Left lobe of liver (tissue), 2 donors: ENCODE data around the gene GABRR3. TPM values are rescaled to one million over a fixed set of nuclear protein-coding genes. Genes with fewer than 3 reads are reported as not detected.

Experiments
- ATAC-seq: fragments of 200-7000 bp; cut with Tn5 transposase; one replicate; pipeline ENCODE4 v1.9.1; 2020; ENCODE audit warnings: mild to moderate bottlenecking, moderate library complexity
- DNase-seq: peaks from one replicate; pipeline ENCODE4 v3.0.0-alpha.2; 2020; ENCODE audit warnings: low spot score
- total RNA-seq: library from RNA; stranded (reverse); gene quantifications from one replicate; pipeline ENCODE4 v1.2.1, GENCODE V29; 2021
- donor health status: DM: no; HTN: no; CAD: no; lungs with moderate emphysema.
- donor health status: DM: no; HTN: yes; CAD: no.

The GABRR3 gene
- total RNA-seq, 1 donor from 2014 or later, result not detected

DNA sequence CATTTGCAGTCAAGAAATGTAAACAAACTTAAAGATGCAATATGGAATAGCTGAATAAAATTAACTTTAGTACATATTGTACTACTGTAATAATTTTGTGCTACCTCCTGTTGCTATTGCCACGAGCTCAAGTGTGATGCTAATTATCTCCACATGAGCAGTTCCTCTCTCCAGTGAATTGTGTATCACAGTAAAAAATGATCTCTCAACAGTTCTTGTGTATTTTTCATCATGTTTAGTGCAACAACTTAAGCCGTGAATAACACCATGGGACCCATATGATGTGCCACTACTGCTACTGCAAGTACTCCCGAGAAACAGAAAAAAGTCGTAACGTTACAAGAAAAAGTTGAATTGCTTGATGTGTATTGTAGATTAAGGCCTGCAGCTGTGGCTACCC is 75.2 kb downstream of the GABRR3 start:
- DNase-seq (no peak), ATAC-seq (no peak)

DNA sequence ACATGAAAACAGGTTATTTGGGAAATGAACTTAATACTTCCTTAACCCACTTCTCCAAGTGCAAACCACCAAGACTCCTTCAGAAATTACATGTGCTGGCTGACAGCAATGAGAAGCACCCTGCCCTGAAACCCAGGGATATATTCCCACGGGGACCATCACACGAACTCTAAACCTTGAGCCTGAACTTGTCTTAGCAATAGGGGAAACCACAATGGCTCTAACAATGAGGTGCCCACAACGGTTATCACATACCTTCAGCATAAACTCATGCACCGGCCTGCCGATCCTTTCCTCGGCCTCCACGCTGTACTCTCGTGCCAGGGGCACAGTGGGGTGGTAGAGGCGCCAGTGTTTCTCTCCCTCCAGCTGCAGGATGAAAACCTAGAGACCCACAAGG is 76.3 kb downstream of the GABRR3 start:
- ATAC-seq, result no peak

DNA sequence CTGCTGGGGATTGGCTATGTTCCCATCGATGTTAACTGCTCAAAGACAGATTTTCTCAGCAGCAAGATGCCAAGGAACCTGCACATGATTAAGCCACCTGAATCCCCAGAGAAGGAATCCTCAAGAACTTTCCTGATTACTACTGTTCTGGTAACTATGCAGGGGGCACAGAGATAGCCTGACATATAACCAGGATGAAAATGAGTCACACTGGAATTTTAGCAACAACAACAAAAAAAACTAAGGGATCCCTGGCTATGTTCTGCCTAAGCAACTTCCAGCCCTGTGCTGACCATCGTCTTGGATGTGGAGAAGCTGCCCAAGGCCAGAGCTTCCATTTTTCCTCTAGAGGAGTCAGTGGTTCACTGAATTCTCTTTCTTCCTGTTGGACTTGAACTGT is 76.7 kb downstream of the GABRR3 start:
- DNase-seq (no peak), ATAC-seq (no peak)

More for the DNA sequence above, 76.3 kb downstream of the GABRR3 start:
- DNase-seq, result no peak

DNA sequence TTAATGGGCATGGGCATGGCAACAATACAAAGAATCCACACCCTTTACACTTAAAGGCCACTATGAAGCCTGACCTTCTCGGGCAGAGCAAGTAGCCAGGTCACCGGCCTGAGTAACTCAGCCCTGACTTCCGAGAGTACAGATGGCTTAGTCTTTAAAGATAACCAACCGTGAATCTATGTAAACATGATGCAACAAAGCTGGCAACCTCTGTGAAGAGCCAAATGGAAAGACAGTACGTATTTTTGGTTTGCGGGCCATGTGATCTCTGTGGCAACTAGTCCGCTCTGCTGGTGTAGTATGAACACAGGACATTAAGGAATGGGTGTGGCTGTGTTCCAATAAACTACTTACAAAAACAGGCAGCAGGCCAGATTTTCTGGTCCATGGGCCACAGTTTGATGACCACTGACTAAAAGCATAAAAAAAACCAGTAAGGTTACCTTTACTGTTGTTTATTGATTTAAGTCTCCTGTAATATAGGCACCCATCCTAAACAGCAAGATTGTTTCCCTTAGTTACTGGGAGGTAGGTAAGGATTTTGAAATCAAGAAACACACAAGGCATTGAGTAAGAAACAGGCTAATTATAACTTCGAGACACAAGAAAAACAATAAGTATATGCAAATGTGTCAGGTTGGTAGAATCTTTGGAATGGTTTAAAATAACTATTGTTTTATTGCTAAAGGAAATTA is 77.4 kb downstream of the GABRR3 start:
- peak; percentile 80 for ATAC-seq
- DNase-seq, result peak; percentile 50

DNA sequence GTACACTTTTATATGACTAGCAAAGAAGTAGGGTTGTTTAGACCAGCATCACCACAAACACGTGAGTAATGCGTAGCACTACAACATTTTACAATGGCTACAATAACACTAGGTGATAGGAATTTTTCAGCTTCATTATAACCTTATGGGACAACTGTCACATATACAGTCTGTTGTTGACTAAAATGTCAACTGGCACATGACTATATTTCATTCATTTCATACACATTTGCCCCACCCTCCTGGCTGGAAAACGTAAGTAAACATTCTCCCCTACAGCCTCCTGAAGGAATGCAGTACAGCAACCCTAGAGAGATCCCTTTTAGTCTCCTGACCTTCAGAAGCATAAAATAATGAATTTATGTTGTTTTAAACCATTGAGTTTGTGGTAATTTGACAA is 79.1 kb downstream of the GABRR3 start:
- no peak for ATAC-seq

DNA sequence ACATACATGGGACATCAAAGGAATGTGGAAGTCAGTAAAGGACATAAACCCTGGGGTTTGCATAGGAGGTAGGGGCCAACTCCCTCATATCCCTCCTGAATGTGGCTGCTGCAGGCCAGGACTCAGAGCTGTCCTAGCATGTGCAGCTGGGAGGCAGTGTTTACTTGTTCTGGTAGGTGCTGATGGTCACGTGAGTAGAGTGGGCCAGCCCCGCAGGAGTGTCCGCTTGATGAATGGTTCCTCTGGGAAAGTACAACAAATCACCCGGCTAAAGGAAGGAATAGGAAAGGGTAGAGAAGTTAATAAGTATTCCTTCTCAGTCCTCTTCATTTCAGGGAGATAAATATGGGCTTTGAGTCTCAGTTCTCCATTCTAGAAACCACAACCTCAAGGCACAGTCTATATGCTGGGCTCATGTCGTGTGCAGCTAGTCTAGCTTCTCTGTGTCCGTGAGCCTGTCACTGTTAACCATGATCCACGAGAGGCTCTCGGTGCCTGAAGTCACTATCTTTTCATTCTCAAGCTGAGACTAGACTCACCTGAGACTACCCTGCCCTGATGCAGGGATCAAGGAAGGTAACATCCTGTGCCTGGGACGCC is 80.8 kb downstream of the GABRR3 start:
- no peak for ATAC-seq
- no peak for DNase-seq

More for the DNA sequence above, 79.1 kb downstream of the GABRR3 start:
- DNase-seq, result no peak

DNA sequence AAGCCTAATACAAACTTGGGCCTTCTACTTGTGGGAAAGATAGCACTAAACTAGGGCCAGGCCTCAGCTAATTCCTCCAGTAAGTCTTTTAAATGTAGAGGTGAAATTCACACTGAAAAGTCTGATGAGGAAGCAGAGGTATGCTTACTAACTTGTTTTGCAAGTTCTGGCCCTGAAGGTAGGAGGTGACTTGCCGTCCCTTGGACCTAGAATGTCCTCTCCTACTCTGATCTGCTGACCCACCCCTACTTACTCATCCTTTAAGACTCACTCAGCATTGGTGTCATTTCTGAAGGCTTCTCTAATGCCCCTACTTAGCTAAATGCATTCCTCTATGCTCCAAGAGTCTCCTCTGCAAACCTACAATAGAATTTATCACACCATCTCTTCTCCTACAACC is 82.2 kb downstream of the GABRR3 start:
- DNase-seq (no peak), ATAC-seq (no peak)

DNA sequence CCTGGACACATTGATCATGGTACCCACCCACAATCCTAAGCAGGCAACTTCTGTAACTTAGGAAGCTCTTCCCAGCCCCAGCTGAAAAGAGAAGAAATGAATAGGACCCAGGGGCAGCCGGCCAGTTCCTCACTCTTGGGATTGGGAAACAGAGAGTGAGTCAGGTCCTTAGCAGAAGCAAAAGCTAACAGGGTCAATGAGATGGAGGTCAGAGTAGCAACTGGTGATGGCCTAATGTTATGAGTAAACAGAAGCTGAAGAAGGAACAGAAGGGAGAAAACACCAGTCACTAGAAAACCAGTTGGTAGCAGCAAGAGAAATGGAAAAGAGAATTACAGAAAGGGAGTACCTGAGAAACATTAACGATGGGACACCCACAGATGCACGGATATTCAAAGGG is 82.8 kb downstream of the GABRR3 start:
- peak; percentile 36 for ATAC-seq
- DNase-seq, result no peak

DNA sequence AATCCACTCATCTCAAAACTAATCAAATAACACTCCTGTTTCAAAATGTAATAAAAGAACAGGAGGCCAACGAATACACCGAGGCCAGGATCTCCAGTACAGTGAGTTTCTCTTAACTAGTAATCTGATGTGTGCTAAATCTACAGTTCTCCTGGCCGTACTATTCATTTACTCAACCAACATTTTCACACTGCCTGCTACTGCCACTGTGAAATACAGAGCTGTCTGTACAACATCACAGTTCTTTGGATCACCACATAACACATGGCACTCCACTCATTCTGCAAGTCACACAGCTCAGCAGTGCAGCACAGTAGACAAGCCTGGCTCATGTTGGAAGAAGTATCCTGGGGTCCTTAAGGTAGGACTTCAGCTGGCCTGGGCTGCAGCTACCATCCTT is 84.8 kb downstream of the GABRR3 start:
- no peak for ATAC-seq
- DNase-seq, result no peak

DNA sequence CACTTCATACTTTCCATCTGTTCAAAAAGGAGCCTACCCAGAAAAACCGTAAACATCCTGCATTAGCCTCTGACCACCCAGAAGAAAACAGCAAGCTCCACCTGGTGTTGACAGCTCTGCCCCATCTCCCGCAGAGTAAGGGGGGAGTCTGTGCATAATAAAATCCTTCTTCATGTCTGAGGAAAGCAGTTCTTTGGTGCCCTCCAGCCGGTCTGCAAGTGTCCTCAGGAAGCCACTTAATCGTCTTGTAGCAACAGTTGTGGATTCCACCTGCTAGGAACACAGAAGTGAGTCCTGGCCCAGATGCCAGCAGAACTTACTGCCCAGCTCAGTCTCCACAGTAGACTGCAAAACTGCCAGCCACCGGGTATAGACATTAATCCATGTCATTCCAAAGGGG is 85.4 kb downstream of the GABRR3 start:
- DNase-seq (no peak), ATAC-seq (no peak)

DNA sequence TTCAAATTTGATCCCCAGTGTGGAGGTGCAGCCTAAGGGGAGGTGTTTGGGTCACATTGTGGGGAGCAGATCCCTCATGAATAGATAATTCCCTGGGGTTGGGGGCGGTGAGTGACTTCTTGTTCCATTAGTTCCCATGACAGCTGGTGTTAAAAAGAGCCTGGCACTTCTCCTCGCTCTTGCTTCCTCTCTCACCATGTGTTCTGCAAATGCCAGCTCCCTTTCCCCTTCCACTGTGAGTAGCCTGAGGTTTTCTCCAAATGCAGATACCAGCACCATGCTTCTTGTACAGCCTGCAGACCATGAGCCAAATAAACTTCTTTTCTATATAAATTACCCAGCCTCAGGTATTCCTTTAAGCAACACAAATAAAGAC is 86.0 kb downstream of the GABRR3 start:
- no peak for ATAC-seq
- no peak for DNase-seq

DNA sequence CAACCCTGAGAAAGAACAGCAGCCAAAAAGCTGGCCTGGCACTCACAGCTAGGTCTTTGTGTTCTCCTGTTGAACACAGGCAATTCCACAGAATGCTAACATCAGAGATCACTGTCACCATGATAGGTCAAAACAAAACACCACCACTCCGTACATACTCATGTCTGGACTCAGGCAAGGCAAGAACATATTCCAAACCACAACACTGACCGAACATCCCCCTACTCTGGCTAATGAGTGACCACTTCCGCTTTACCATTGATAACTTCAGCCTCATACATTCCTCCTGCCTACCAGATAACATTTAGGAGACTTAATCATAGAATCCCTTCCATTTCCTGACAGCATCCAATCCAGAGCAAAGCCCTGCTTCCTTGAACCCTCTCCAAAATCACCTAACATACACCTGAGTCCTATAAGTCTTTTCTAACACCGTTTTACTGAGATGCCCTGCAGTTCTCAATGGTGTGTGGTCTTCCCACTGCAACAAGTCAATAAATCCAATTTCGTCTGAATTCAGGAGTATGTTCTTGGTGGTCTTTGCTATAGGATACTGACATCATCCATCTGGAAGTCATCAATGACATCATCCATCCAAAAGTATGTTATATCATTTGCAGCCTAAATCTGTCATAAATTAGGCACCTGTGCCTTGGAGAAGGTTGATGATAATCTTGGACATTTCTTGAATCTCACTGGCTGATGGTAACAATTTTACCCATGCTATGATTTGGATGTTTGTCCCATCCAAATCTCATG is 86.6 kb downstream of the GABRR3 start:
- ATAC-seq (no peak), DNase-seq (no peak)

DNA sequence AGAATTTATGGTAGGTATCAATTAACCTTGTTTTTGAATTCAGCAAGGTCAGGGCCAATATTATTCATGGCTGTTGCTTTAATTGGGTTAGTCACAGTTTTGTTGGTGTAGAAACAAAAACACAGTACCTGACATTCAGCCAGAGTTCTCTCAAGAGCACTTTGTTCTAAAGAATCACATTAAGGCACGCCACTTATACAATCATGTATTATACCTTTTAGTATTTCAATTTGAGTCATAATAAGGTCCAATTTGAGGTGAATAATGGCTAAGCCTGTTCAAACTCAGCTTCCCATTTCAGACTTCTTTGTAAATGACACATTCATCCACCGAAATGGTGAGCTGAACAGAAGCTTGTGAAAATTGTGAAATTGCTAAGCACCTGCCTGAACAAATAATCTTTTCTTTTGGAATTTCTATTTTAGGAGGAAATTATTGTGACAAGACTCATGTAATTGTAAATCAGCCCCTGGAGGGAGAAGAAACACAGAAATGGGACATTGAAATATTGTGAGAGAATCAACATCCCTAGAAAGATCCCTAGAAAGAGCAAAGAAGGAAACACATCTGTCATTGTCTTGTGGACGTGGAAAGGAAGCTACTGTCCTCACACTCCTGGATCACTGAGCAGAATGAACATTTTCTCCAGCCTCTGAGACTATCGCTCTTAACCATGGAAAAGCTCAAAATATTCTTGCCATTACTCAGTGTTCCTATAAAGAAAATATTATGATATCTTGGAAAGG is 92.1 kb downstream of the GABRR3 start:
- ATAC-seq (no peak), DNase-seq (no peak)

DNA sequence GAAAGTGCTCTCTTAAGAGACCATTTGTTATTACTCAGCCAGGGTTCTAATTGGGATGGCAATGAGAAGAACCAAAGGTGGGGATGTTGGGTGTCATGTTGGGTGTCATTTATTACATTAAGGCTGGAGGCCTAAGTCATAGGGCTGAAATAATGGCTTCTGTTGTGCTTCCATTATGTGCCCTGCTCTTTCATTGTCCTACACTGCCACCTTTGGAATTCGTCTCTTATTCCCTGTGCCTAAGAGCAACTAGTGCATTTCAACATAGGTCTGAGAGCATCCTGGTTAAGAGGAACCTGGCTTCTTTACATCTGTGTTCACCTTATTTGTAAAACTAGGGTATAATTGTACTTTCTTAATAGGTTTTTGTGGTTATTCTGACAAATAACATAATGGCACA is 95.1 kb downstream of the GABRR3 start:
- no peak for DNase-seq
- ATAC-seq, result peak; percentile 69

DNA sequence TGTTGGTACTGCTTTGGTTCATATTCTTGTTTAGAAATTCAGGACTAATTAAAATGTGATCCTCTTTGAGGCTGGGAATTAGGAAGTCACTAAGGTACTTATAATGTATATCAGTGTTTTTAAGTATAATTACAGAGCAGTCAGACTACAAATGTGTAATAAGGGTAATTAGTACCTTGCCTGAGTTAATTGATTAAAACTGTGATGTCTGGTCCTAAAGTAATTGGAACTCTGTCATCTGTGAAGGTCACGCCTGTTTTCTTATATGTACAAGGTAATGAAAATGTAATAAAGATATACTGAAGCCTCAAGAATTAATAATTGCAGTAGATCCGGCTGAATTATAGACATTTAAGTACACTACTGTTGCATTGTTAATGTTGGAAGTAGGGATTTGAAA is 95.7 kb downstream of the GABRR3 start:
- no peak for ATAC-seq
- no peak for DNase-seq

DNA sequence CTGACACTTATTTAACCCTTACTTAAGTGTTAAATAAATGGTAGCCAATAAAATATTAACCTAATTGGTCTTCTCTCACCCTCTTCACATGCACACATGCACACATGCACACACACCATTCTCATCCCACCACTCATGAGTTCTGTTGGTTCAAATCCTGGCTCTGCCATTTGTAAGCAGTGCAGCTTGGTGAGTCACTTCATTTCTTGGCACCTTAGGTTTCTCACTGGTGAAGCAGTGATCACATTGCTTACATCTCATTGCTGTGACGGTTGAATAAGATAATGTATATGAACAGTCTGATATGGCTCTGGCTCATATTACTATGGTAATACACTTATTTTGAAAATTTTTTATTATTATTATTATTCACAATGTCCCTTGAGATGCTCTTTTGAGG is 96.7 kb downstream of the GABRR3 start:
- no peak for ATAC-seq

DNA sequence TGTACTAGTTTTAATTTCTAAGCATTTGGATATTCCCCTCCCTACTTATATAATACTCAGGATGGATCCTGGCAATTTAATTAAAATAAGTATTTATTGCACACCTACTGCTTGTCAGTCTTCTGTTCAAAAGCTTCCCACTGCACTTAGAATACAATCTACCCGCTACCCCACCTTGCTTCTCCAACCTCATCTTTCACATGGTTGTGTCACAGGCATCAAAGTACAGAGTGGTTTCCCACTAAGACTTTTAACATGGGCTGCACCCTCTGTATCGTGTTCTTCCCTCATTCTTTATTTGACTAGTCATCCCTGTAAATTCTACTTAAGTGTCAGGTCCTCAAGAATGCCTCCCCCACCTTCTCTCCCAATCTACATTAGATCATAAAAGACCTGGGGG is 97.9 kb downstream of the GABRR3 start:
- ATAC-seq (no peak), DNase-seq (no peak)

More for the DNA sequence above, 96.7 kb downstream of the GABRR3 start:
- DNase-seq, result no peak

DNA sequence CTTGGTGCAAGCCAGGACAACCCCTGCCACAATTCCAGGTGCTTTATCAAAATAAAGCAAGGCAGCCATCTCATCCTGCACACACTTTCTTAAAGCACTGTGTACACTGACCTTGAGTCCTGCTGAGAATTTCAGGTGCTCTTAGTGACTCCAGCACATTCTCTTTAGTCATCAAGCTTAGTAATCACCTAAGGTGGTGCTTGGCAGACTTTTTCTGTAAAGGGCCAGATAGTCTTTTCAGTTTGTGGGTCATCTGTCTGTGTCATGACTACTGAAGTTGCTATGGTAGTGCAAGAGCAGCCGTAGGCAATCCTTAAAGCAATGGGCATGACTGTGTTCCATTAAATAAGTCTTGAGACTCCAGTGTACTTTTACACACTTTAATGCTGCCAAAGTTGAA is 99.3 kb downstream of the GABRR3 start:
- ATAC-seq (no peak), DNase-seq (no peak)
